Hepatocyte (in vitro differentiated cells): ENCODE measurements around the gene ABCG4.

Experiments used
- EZH2 ChIP-seq: fragments of 200-600 bp; sonication (generic); IDR thresholded peaks from 2 replicates; pipeline ENCODE4 v1.6.1; 2016; ENCODE audit warnings: antibody characterized with exemption, mild to moderate bottlenecking, borderline replicate concordance
- TF ChIP-seq, protein P1 (sequence below): fragments of 200-600 bp; sonication (generic); IDR thresholded peaks from 2 replicates; pipeline ENCODE4 v1.5.1; 2016; ENCODE audit warnings: antibody characterized with exemption, mild to moderate bottlenecking; ENCODE audit not compliant: poor library complexity

DNA sequence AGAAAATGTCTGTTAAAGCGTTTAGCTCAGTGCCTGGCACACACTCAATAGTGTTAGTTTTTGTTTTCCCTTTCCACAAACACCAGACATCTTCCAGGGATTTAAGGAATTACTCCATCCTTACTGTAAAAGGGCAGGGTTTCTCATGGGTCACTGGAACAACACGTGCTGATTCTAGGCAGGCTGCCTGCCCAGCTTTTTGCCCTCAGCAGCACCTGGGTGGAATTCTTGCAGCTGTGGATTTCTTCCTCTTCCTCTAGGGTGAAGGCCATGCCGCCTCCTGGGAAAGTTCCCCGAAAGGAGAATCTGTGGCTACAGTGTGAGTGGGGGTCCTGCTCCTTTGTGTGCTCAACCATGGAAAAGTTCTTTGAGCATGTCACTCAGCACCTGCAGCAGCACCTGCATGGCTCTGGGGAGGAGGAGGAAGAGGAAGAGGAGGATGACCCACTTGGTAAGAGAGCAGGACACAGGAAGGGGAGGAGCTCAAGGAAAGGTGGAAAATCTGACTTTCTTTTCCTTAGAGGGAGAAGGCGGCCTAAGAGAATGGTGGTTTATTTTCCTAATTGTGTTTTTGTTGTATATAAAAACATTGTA, 22.1 kb upstream of the ABCG4 start:
- TF ChIP-seq EZH2 = no peak
- TF ChIP-seq, protein P1, sequence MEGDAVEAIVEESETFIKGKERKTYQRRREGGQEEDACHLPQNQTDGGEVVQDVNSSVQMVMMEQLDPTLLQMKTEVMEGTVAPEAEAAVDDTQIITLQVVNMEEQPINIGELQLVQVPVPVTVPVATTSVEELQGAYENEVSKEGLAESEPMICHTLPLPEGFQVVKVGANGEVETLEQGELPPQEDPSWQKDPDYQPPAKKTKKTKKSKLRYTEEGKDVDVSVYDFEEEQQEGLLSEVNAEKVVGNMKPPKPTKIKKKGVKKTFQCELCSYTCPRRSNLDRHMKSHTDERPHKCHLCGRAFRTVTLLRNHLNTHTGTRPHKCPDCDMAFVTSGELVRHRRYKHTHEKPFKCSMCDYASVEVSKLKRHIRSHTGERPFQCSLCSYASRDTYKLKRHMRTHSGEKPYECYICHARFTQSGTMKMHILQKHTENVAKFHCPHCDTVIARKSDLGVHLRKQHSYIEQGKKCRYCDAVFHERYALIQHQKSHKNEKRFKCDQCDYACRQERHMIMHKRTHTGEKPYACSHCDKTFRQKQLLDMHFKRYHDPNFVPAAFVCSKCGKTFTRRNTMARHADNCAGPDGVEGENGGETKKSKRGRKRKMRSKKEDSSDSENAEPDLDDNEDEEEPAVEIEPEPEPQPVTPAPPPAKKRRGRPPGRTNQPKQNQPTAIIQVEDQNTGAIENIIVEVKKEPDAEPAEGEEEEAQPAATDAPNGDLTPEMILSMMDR = no peak
